H1 (cell line): ENCODE results near the gene SIRT7. TPM values are rescaled to one million over a fixed set of nuclear protein-coding genes. Genes with fewer than 3 reads are reported as not detected.

Source experiments
- CTCF ChIA-PET: fragments of 300-600 bp; sonication (Branson Sonifier 250); formaldehyde crosslinking; loops from one replicate; lab custom pipeline; 2021; ENCODE audit not compliant: partially characterized antibody; lab: Charles Lee
- POLR2A ChIA-PET: fragments of 300-600 bp; sonication (Branson Sonifier 250); formaldehyde crosslinking; loops from one replicate; lab custom pipeline; 2021; ENCODE audit warnings: inconsistent platforms; ENCODE audit not compliant: partially characterized antibody; lab: Charles Lee
- DNase-seq, 2 experiments: peaks; one replicate each; pipeline versions ENCODE4 v3.0.0 to v3.0.0-alpha.2; 2010 to 2022; ENCODE audit warnings: low spot score in 2 of 2, low read depth in 1 of 2, mixed read lengths in 1 of 2
- FAIRE-seq: peaks from 2 replicates; lab custom pipeline; 2011; peaks lifted over from hg19 to GRCh38; lab: Jason Lieb, UNC
- H2AFZ ChIP-seq: 2 replicates; pipeline ENCODE4 v1.8.1; 2012; ENCODE audit warnings: low read length, inconsistent platforms
- H2AK5ac ChIP-seq: 2 replicates; pipeline ENCODE4 v1.6.1; 2013; ENCODE audit warnings: low read depth, low read length
- H2BK120ac ChIP-seq: replicated peaks from 2 replicates; pipeline ENCODE3; 2013; ENCODE audit warnings: low read depth, low read length, inconsistent platforms
- H2BK12ac ChIP-seq: 2 replicates; pipeline ENCODE4 v1.6.1; 2013; ENCODE audit warnings: low read depth, low read length
- H2BK15ac ChIP-seq: 2 replicates; pipeline ENCODE4 v1.6.1; 2013; ENCODE audit warnings: low read length
- H2BK20ac ChIP-seq: 2 replicates; pipeline ENCODE4 v1.6.1; 2013; ENCODE audit warnings: low read length
- H2BK5ac ChIP-seq: 2 replicates; pipeline ENCODE4 v1.6.1; 2013; ENCODE audit warnings: low read depth, low read length
- H3K14ac ChIP-seq: 2 replicates; pipeline ENCODE4 v1.6.1; 2013; ENCODE audit warnings: inconsistent platforms; ENCODE audit not compliant: insufficient read length
- H3K18ac ChIP-seq: 2 replicates; pipeline ENCODE4 v1.6.1; 2013; ENCODE audit warnings: low read length; ENCODE audit errors: extremely low read depth
- H3K23ac ChIP-seq: 2 replicates; pipeline ENCODE4 v1.6.1; 2013; ENCODE audit warnings: inconsistent platforms; ENCODE audit not compliant: insufficient read length
- H3K23me2 ChIP-seq: 2 replicates; pipeline ENCODE4 v1.6.1; 2013; ENCODE audit warnings: low read depth, low read length
- H3K27ac ChIP-seq: 2 replicates; pipeline ENCODE4 v1.6.1; 2011; ENCODE audit warnings: low read depth, low read length, inconsistent platforms
- H3K27me3 ChIP-seq, 4 experiments: replicated peaks in 1 of 4; 1 replicate in 1 of 4; 2 replicates in 3 of 4; pipeline versions ENCODE4 v1.6.1 to v1.8.1; 2011 to 2013; ENCODE audit warnings: low read length in 3 of 4, mild to moderate bottlenecking in 3 of 4, inconsistent platforms in 2 of 4, mixed read lengths in 2 of 4, moderate library complexity in 1 of 4; ENCODE audit not compliant: control insufficient read depth in 3 of 4, insufficient read depth in 3 of 4; ENCODE audit errors: extremely low read depth in 1 of 4
- H3K36me3 ChIP-seq, 4 experiments: 2 replicates each; pipeline versions ENCODE4 v1.6.1 to v1.8.1; 2011 to 2013; ENCODE audit warnings: mild to moderate bottlenecking in 4 of 4, low read length in 3 of 4, moderate library complexity in 2 of 4, control low read depth in 1 of 4, inconsistent platforms in 1 of 4; ENCODE audit not compliant: insufficient read depth in 4 of 4, control insufficient read depth in 2 of 4
- H3K4ac ChIP-seq: replicated peaks from 2 replicates; pipeline ENCODE3; 2013; ENCODE audit warnings: low read length, low read depth, mixed read lengths, inconsistent platforms; ENCODE audit not compliant: insufficient read length
- H3K4me1 ChIP-seq, 4 experiments: replicated peaks in 1 of 4; 1 replicate in 1 of 4; 2 replicates in 3 of 4; pipeline versions ENCODE4 v1.6.1 to v1.8.1; 2011 to 2013; ENCODE audit warnings: low read length in 3 of 4, inconsistent platforms in 2 of 4, mixed read lengths in 1 of 4; ENCODE audit not compliant: insufficient read depth in 4 of 4, control insufficient read depth in 3 of 4
- H3K4me2 ChIP-seq, 2 experiments: 2 replicates each; pipeline versions ENCODE4 v1.6.1 to v1.8.1; 2011 to 2013; ENCODE audit warnings: low read depth in 2 of 2, low read length in 2 of 2, control low read depth in 1 of 2, inconsistent platforms in 1 of 2, mild to moderate bottlenecking in 1 of 2; ENCODE audit not compliant: insufficient read depth in 1 of 2
- H3K4me3 ChIP-seq, 4 experiments: fragments of 200-600, 300-600 bp in 1 of 4; sonication (generic), shearing (Covaris generic), sonication (Bioruptor Twin) in 1 of 4; 2 replicates each; pipeline versions ENCODE4 v1.5.1 to v1.8.1; 2011 to 2016; ENCODE audit warnings: low read length in 4 of 4, low read depth in 3 of 4, control low read depth in 2 of 4, inconsistent platforms in 2 of 4, mild to moderate bottlenecking in 2 of 4, mixed read lengths in 1 of 4, moderate library complexity in 1 of 4; ENCODE audit not compliant: insufficient read depth in 2 of 4; ENCODE audit errors: extremely low read depth in 1 of 4
- H3K56ac ChIP-seq: replicated peaks from 2 replicates; pipeline ENCODE3; 2013; ENCODE audit warnings: low read depth, mild to moderate bottlenecking, mixed read lengths, low read length, inconsistent platforms; ENCODE audit not compliant: insufficient read length
- H3K79me1 ChIP-seq: 2 replicates; pipeline ENCODE4 v1.6.1; 2013; ENCODE audit warnings: low read depth, low read length, control low read depth
- H3K79me2 ChIP-seq, 2 experiments: 2 replicates each; pipeline versions ENCODE4 v1.6.1 to v1.8.1; 2012 to 2013; ENCODE audit warnings: low read length in 2 of 2, mild to moderate bottlenecking in 2 of 2, inconsistent platforms in 1 of 2; ENCODE audit not compliant: insufficient read depth in 2 of 2, control insufficient read depth in 1 of 2
- H3K9ac ChIP-seq, 4 experiments: replicated peaks in 1 of 4; 1 replicate in 1 of 4; 2 replicates in 3 of 4; pipeline versions ENCODE4 v1.6.1 to v1.8.1; 2011 to 2013; ENCODE audit warnings: low read depth in 3 of 4, low read length in 3 of 4, control low read depth in 2 of 4, mild to moderate bottlenecking in 2 of 4, moderate library complexity in 2 of 4, inconsistent platforms in 1 of 4; ENCODE audit errors: extremely low read depth in 1 of 4
- H3K9me3 ChIP-seq, 2 experiments: 2 replicates each; pipeline versions ENCODE4 v1.6.1 to v1.8.1; 2012 to 2013; ENCODE audit warnings: mild to moderate bottlenecking in 2 of 2, moderate library complexity in 2 of 2, control low read depth in 1 of 2, inconsistent platforms in 1 of 2, low read depth in 1 of 2, low read length in 1 of 2, mixed read lengths in 1 of 2; ENCODE audit not compliant: insufficient read depth in 2 of 2
- H4K20me1 ChIP-seq, 2 experiments: replicated peaks in 1 of 2; 2 replicates each; pipeline versions ENCODE3 to v1.8.1; 2011 to 2013; ENCODE audit warnings: inconsistent platforms in 2 of 2, low read length in 2 of 2, mild to moderate bottlenecking in 1 of 2; ENCODE audit not compliant: insufficient read depth in 2 of 2, control insufficient read depth in 1 of 2
- H4K5ac ChIP-seq: 2 replicates; pipeline ENCODE4 v1.6.1; 2013; ENCODE audit warnings: low read length, low read depth, mixed read lengths, inconsistent platforms; ENCODE audit not compliant: insufficient read length
- H4K8ac ChIP-seq: 2 replicates; pipeline ENCODE4 v1.8.0; 2013; ENCODE audit warnings: mild to moderate bottlenecking, moderate library complexity, low read length, inconsistent platforms; ENCODE audit not compliant: insufficient read depth; ENCODE audit errors: extremely low read depth
- H4K91ac ChIP-seq: replicated peaks from 2 replicates; pipeline ENCODE3; 2013; ENCODE audit warnings: low read length, mixed read lengths, inconsistent platforms; ENCODE audit not compliant: insufficient read length
- CEBPB ChIP-seq: IDR thresholded peaks from 2 replicates; pipeline ENCODE4 v1.6.1; 2012; ENCODE audit warnings: low read depth, low read length
- CHD2 ChIP-seq: IDR thresholded peaks from 2 replicates; pipeline ENCODE4 v1.6.1; 2012; ENCODE audit warnings: low read length, improper control_type of control experiment
- CREB1 ChIP-seq: IDR thresholded peaks from 2 replicates; pipeline ENCODE4 v1.6.1; 2012; ENCODE audit warnings: inconsistent platforms
- GTF2F1 ChIP-seq: IDR thresholded peaks from 2 replicates; pipeline ENCODE4 v1.6.1; 2012; ENCODE audit warnings: low read depth, low read length, improper control_type of control experiment, borderline replicate concordance
- POLR2A ChIP-seq, 2 experiments: IDR thresholded peaks; 1 replicate in 1 of 2; 2 replicates in 1 of 2; pipeline ENCODE4 v1.6.1; 2011; ENCODE audit warnings: low read depth in 2 of 2, low read length in 2 of 2, mild to moderate bottlenecking in 2 of 2; ENCODE audit errors: control extremely low read depth in 1 of 2
- POLR2AphosphoS5 ChIP-seq: IDR thresholded peaks from 2 replicates; pipeline ENCODE4 v1.6.1; 2011; ENCODE audit warnings: low read depth, low read length
- SIX5 ChIP-seq: IDR thresholded peaks from 2 replicates; pipeline ENCODE4 v1.6.1; 2011; ENCODE audit warnings: mild to moderate bottlenecking, low read depth, low read length
- SP4 ChIP-seq: IDR thresholded peaks from 2 replicates; pipeline ENCODE4 v1.6.1; 2012; ENCODE audit warnings: low read length, inconsistent platforms
- USF2 ChIP-seq: IDR thresholded peaks from 2 replicates; pipeline ENCODE4 v1.6.1; 2011; ENCODE audit warnings: low read length, improper control_type of control experiment
- WGBS, 2 experiments: shearing (Covaris generic) in 1 of 2; methylation state at CpG; one replicate each; pipeline versions ENCODE4 v1.1.6 to v1.1.7; 2013 to 2015; ENCODE audit warnings: low lambda C conversion rate in 2 of 2, mixed read lengths in 2 of 2, inconsistent platforms in 1 of 2, low coverage in 1 of 2, missing lambda C conversion rate in 1 of 2; ENCODE audit not compliant: insufficient replicate concordance in 2 of 2, insufficient coverage in 1 of 2, insufficient read length in 1 of 2; ENCODE audit errors: extremely low coverage in 1 of 2, missing lambda C conversion rate in 1 of 2; 5-methylcytosine and 5-hydroxymethylcytosine counted together
- polyA plus RNA-seq, 7 experiments: library from polyadenylated mRNA; depleted of rRNA in 3 of 7; stranded (reverse) in 5 of 7; unstranded in 2 of 7; fragments of >200 nt in 5 of 7; fragments of 200-250 nt in 2 of 7; gene quantifications; 1 replicate in 5 of 7; 2 replicates in 1 of 7; 4 replicates in 1 of 7; pipeline versions ENCODE4 v1.2.1 to v1.2.3, GENCODE V29; 2011 to 2013; ENCODE audit warnings: missing spikeins in 2 of 7, mixed read lengths in 2 of 7
- total RNA-seq: library from RNA; stranded (reverse); fragmentation: NEBNext Ultra II Directional; extraction: Animal tissue kit (Norgen Biotek cat#: 25700); gene quantifications from 2 replicates; pipeline ENCODE4 v1.2.1, GENCODE V29; 2021

SIRT7 gene
- total and polyA plus RNA-seq, 2 of the 8 experiments (the other 6 are each of a cell fraction or from before 2014, with no cell fraction given), result 5.8 to 16.6 TPM

- H3K79me2 ChIP-seq, result peaks cover 8 to 35% of the 10 kb centered on the region in 2 experiments
Observed at GRCh38 chr17:81885869-81886548, 32.0 kb downstream of the SIRT7 start.

More at GRCh38 chr17:81885869-81886548, 32.0 kb downstream of the SIRT7 start:
- H3K18ac ChIP-seq, result no peak overlapping the region
- CTCF ChIA-PET, result interaction anchor here (0.6 to 3.9 kb wide), 5 partner anchors 12 to 368 kb away, joined by 4 to 24 read pairs (median 5); partner anchors contain the start of gene ARHGDIA
- no peak overlapping the region for H2BK12ac ChIP-seq
- H4K8ac ChIP-seq, result peak overlapping the region; percentile 45
- no peak overlapping the region for H3K4ac ChIP-seq
- POLR2A ChIA-PET, result interaction anchor here (0.8 to 12.3 kb wide), 13 partner anchors 9 to 181 kb away, joined by 3 to 151 read pairs (median 4); partner anchors contain the start of genes ARHGDIA, CENPX and NPB
- H3K14ac ChIP-seq, result no peak overlapping the region
- peak overlapping the region in 1 of 4 experiments; percentile 11; a peak in 1 of 7 replicates for H3K9ac ChIP-seq
- no peak overlapping the region; the same call in 1 of the 2 replicates for H2BK5ac ChIP-seq
- H2BK15ac ChIP-seq, result no peak overlapping the region
- peaks cover 0 to 3% (median 2%) of the 10 kb centered on the region in 4 experiments; a peak in 5 of 7 replicates for H3K4me1 ChIP-seq
- no peak overlapping the region for H2AK5ac ChIP-seq
- peaks cover 19 to 27% of the 10 kb centered on the region in 2 experiments for H4K20me1 ChIP-seq
- H3K56ac ChIP-seq, result no peak overlapping the region
- peaks cover 5% of the 10 kb centered on the region; the same call in 1 of the 2 replicates for H3K23me2 ChIP-seq
- H2AFZ ChIP-seq, result no peak overlapping the region
- no peak overlapping the region for H3K27ac ChIP-seq
- H2BK120ac ChIP-seq, result no peak overlapping the region
- H3K23ac ChIP-seq, result no peak overlapping the region
- 93% methylated on average over 11 of the region's 11 CpGs; no CpG with 5 or more reads in 1 of the 2 experiments for WGBS, 2 experiments
- DNase-seq, result no peak
- H4K91ac ChIP-seq, result no peak overlapping the region
- H2BK20ac ChIP-seq, result no peak overlapping the region
- no peak overlapping the region for H3K4me3 ChIP-seq
- no peaks in the 10 kb centered on the region for H3K9me3 ChIP-seq
- H3K4me2 ChIP-seq, result no peak overlapping the region
- H3K36me3 ChIP-seq, result peaks cover 32 to 65% (median 40%) of the 10 kb centered on the region in 4 experiments
- peaks cover 18% of the 10 kb centered on the region for H3K79me1 ChIP-seq
- FAIRE-seq, result no peak
- TF ChIP-seq GTF2F1, result no peak
- TF ChIP-seq POLR2A (IDR thresholded peaks at IDR 0.05; ENCODE audit: control extremely low read depth in 1 of 2, low read depth in 2 of 2, low read length in 2 of 2), result peak; percentile 48 to 64
- TF ChIP-seq USF2, result no peak
- no peak for TF ChIP-seq SP4
- TF ChIP-seq CHD2, result no peak
- TF ChIP-seq CREB1, result no peak
- TF ChIP-seq POLR2AphosphoS5, result peak; percentile 14
- TF ChIP-seq SIX5, result no peak
- TF ChIP-seq CEBPB, result no peak
- no peak overlapping the region for H4K5ac ChIP-seq
- H3K27me3 ChIP-seq, result no peaks in the 10 kb centered on the region
